ENCODE measurements around the gene STRA8. TPM values are rescaled to one million over a fixed set of nuclear protein-coding genes. Genes with fewer than 3 reads are reported as not detected.

Gene STRA8
- polyA plus RNA-seq, 1 donor from 2014 or later: not detected

GRCh38 chr7:135277161-135277560 is 43.5 kb downstream of the STRA8 start:
- peaks cover 0 to 3% (median 2%) of the 10 kb centered on the region in 3 donors for H3K9me3 Mint-ChIP-seq
- peaks cover 13% of the 10 kb centered on the region for H3K27me3 Mint-ChIP-seq
- no peak overlapping the region for H3K4me3 Mint-ChIP-seq
- H3K36me3 Mint-ChIP-seq: no peaks in the 10 kb centered on the region
- no peak overlapping the region for H3K27ac Mint-ChIP-seq
- H3K4me1 Mint-ChIP-seq: peaks cover 0 to 8% (median 2%) of the 10 kb centered on the region in 3 donors

- Mint-ChIP-seq H3K4me3 (peak overlapping the region in 1 of 4 donors; percentile 23), H3K4me1 (peaks cover 6 to 12% (median 7%) of the 10 kb centered on the region in 3 donors), H3K27ac (no peak overlapping the region), H3K36me3 (no peaks in the 10 kb centered on the region), H3K9me3 (peaks cover 0 to 3% (median 0%) of the 10 kb centered on the region in 3 donors), H3K27me3 (peaks cover 4% of the 10 kb centered on the region)
These were observed 47.8 kb downstream of the STRA8 start for GRCh38 chr7:135281363-135281949.

GRCh38 chr7:135282561-135283254 is 49.1 kb downstream of the STRA8 start:
- H3K27ac Mint-ChIP-seq: no peak overlapping the region
- peaks cover 0 to 3% (median 0%) of the 10 kb centered on the region in 3 donors for H3K9me3 Mint-ChIP-seq
- H3K4me1 Mint-ChIP-seq: peaks cover 6 to 12% (median 7%) of the 10 kb centered on the region in 3 donors
- peaks cover 6% of the 10 kb centered on the region for H3K27me3 Mint-ChIP-seq
- no peaks in the 10 kb centered on the region for H3K36me3 Mint-ChIP-seq
- H3K4me3 Mint-ChIP-seq: no peak overlapping the region

- Mint-ChIP-seq H3K36me3 (no peaks in the 10 kb centered on the region), H3K9me3 (peaks cover 0 to under 1% (median 0%) of the 10 kb centered on the region in 3 donors), H3K4me3 (no peak overlapping the region), H3K27ac (no peak overlapping the region), H3K27me3 (peaks cover 5% of the 10 kb centered on the region), H3K4me1 (peaks cover 6 to 12% (median 7%) of the 10 kb centered on the region in 3 donors)
These were observed 50.5 kb downstream of the STRA8 start for GRCh38 chr7:135283959-135284638.

- Mint-ChIP-seq H3K9me3 (no peaks in the 10 kb centered on the region), H3K36me3 (no peaks in the 10 kb centered on the region), H3K4me1 (peaks cover 6 to 12% (median 7%) of the 10 kb centered on the region in 3 donors), H3K27ac (no peak overlapping the region), H3K4me3 (no peak overlapping the region), H3K27me3 (peaks cover 2% of the 10 kb centered on the region)
These were observed 52.1 kb downstream of the STRA8 start for GRCh38 chr7:135285547-135286233.

GRCh38 chr7:135286876-135287275 is 53.2 kb downstream of the STRA8 start:
- Mint-ChIP-seq H3K27ac (no peak overlapping the region), H3K27me3 (peaks cover 2% of the 10 kb centered on the region), H3K9me3 (no peaks in the 10 kb centered on the region), H3K36me3 (no peaks in the 10 kb centered on the region), H3K4me1 (peaks cover 3 to 8% (median 6%) of the 10 kb centered on the region in 3 donors), H3K4me3 (no peak overlapping the region)

- H3K27me3 Mint-ChIP-seq: peaks cover 2% of the 10 kb centered on the region
- H3K27ac Mint-ChIP-seq: no peak overlapping the region
- H3K9me3 Mint-ChIP-seq: no peaks in the 10 kb centered on the region
- no peak overlapping the region for H3K4me3 Mint-ChIP-seq
- peaks cover 0 to 4% (median 0%) of the 10 kb centered on the region in 3 donors for H3K4me1 Mint-ChIP-seq
- H3K36me3 Mint-ChIP-seq: no peaks in the 10 kb centered on the region
These were observed 57.0 kb downstream of the STRA8 start for GRCh38 chr7:135290594-135290993.

GRCh38 chr7:135291809-135292253 is 58.2 kb downstream of the STRA8 start:
- no peak overlapping the region for H3K27ac Mint-ChIP-seq
- peaks cover 2% of the 10 kb centered on the region for H3K27me3 Mint-ChIP-seq
- no peaks in the 10 kb centered on the region for H3K36me3 Mint-ChIP-seq
- H3K9me3 Mint-ChIP-seq: peaks cover 0 to 3% (median 0%) of the 10 kb centered on the region in 3 donors
- H3K4me1 Mint-ChIP-seq: peaks cover 0 to 4% (median 0%) of the 10 kb centered on the region in 3 donors
- H3K4me3 Mint-ChIP-seq: no peak overlapping the region

- Mint-ChIP-seq H3K27ac (no peak overlapping the region), H3K4me3 (no peak overlapping the region), H3K36me3 (peaks cover 3% of the 10 kb centered on the region), H3K9me3 (peaks cover 5 to 15% (median 5%) of the 10 kb centered on the region in 3 donors), H3K27me3 (peaks cover 5% of the 10 kb centered on the region), H3K4me1 (peaks cover 0 to 1% (median 0%) of the 10 kb centered on the region in 3 donors)
These were observed 65.6 kb downstream of the STRA8 start for GRCh38 chr7:135299235-135299634.

- peaks cover 9% of the 10 kb centered on the region for H3K27me3 Mint-ChIP-seq
- peaks cover 3% of the 10 kb centered on the region for H3K36me3 Mint-ChIP-seq
- no peak overlapping the region for H3K27ac Mint-ChIP-seq
- H3K9me3 Mint-ChIP-seq: peaks cover 5 to 15% (median 8%) of the 10 kb centered on the region in 3 donors
- no peak overlapping the region for H3K4me3 Mint-ChIP-seq
- H3K4me1 Mint-ChIP-seq: peaks cover 0 to 1% (median 1%) of the 10 kb centered on the region in 3 donors
These were observed 67.5 kb downstream of the STRA8 start for GRCh38 chr7:135300913-135301765.

Other genes with a start within 250 kb of the STRA8 start
- gene AGBL3, start 247.3 kb upstream of the STRA8 start, polyA plus RNA-seq: 1.3 TPM
- 34.7 TPM for gene TMEM140, start 85.8 kb upstream of the STRA8 start, polyA plus RNA-seq
- 39.5 TPM for gene CYREN, start 63.1 kb upstream of the STRA8 start, polyA plus RNA-seq
- 5.9 TPM for gene WDR91, start 22.3 kb upstream of the STRA8 start, polyA plus RNA-seq

Measured in IgD-negative memory B cell (primary cell).